HUES6 (cell line): ENCODE data around the gene IL11.
"Not testable (repeated sequence)": the region's sequence is repeated elsewhere in the genome, so short reads cannot be mapped to it uniquely, and the experiment has no call there.

ENCODE experiments used
- H3K27ac ChIP-seq: 2 replicates; pipeline ENCODE4 v1.7.0; 2013; ENCODE audit warnings: low read depth, mild to moderate bottlenecking, low read length, inconsistent platforms
- H3K27me3 ChIP-seq: 2 replicates; pipeline ENCODE4 v1.6.1; 2013; ENCODE audit warnings: low read length; ENCODE audit not compliant: control insufficient read depth, insufficient read depth
- H3K36me3 ChIP-seq: 2 replicates; pipeline ENCODE4 v1.6.1; 2013; ENCODE audit warnings: low read length; ENCODE audit not compliant: control insufficient read depth, insufficient read depth
- H3K4me1 ChIP-seq: 2 replicates; pipeline ENCODE4 v1.6.1; 2013; ENCODE audit warnings: low read length; ENCODE audit not compliant: control insufficient read depth, insufficient read depth
- H3K4me3 ChIP-seq: 2 replicates; pipeline ENCODE4 v1.5.1; 2013; ENCODE audit warnings: low read depth, low read length
- H3K9ac ChIP-seq: one replicate; pipeline ENCODE4 v1.6.1; 2013; ENCODE audit warnings: mild to moderate bottlenecking, low read length
- H3K9me3 ChIP-seq: 2 replicates; pipeline ENCODE4 v1.6.1; 2013; ENCODE audit warnings: low read depth, low read length; ENCODE audit not compliant: control insufficient read depth, insufficient read depth

IL11 gene

GRCh38 chr19:55370305-55370988 is at the start of gene IL11:
Gene IL11 (minus strand): TSS chr19:55370463. CDS start chr19:55370310, 153 bp downstream.
- H3K36me3 ChIP-seq: no peaks in the 10 kb centered on the region
- H3K4me3 ChIP-seq: peak within 1 kb of the TSS; percentile 71
- H3K9me3 ChIP-seq: no peaks in the 10 kb centered on the region
- peak within 1 kb of the TSS; percentile 38 for H3K9ac ChIP-seq
- H3K27me3 ChIP-seq: peaks cover 47% of the 10 kb centered on the region
- H3K27ac ChIP-seq: no peak within 1 kb of the TSS
- H3K4me1 ChIP-seq: peaks cover 38% of the 10 kb centered on the region

- Histone ChIP-seq H3K36me3 (no peaks in the 10 kb centered on the region), H3K9me3 (peaks cover 3% of the 10 kb centered on the region; the same call in 1 of the 2 replicates), H3K27me3 (peaks cover 15% of the 10 kb centered on the region), H3K27ac (no peak overlapping the region), H3K4me1 (0 out of 2 replicates have a peak, but pooled peaks cover 2% of the 10 kb centered on the region), H3K4me3 (no peak overlapping the region), H3K9ac (no peak overlapping the region)
Observed at GRCh38 chr19:55419624-55420236, 49.5 kb upstream of the IL11 start.

DNA sequence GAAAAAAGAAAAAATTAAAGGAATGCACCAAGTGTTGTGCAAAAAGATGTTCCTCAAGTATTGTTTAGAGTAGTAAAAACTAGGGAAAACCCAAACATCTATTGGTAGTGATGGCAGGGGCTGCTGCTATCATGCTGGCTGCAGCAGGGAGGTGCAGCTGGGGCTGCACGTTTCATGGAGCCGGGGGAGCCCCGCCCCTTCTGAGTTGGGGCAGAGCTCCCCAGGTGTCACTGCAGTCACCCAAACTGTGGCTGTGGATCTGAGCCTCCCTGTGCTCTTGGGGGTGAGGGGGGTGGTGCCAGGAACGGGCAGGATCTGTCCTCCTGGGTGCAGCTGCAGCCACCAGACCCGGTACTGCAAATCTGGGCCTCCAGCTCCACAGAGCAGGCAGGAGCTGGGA is 48.8 kb upstream of the IL11 start:
- Histone ChIP-seq H3K36me3 (no peaks in the 10 kb centered on the region), H3K9ac (no peak overlapping the region), H3K4me3 (no peak overlapping the region), H3K27me3 (peaks cover 13% of the 10 kb centered on the region), H3K9me3 (peaks cover 3% of the 10 kb centered on the region; the same call in 1 of the 2 replicates), H3K27ac (no peak overlapping the region), H3K4me1 (0 out of 2 replicates have a peak, but pooled peaks cover 2% of the 10 kb centered on the region)

DNA sequence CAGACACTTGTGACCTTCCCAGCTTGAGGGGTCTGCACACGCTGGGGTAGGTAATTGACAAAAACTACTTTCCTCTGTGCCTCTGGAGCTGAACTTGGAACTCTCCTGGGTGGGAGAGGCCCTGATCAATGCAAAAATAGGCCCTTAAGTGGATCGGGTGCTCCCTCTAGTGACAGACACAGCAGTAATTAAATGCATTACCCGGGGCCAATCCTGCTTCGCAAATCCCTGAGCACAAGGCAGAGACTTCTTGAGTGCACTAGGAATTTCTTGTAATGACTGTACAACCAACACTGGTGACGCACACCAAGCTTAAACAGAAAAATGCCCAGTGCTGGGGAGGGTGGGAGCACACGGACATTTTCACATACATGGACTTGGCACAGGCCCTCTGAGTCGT is 47.9 kb upstream of the IL11 start:
- Histone ChIP-seq H3K4me1 (0 out of 2 replicates have a peak, but pooled peaks cover 2% of the 10 kb centered on the region), H3K27me3 (peaks cover 10% of the 10 kb centered on the region), H3K36me3 (no peaks in the 10 kb centered on the region), H3K4me3 (no peak overlapping the region), H3K27ac (no peak overlapping the region), H3K9me3 (peaks cover 3% of the 10 kb centered on the region; the same call in 1 of the 2 replicates), H3K9ac (no peak overlapping the region)

GRCh38 chr19:55410168-55410567 is 39.9 kb upstream of the IL11 start:
- Histone ChIP-seq H3K27me3 (no peaks in the 10 kb centered on the region), H3K9ac (no peak overlapping the region), H3K36me3 (peaks cover 17% of the 10 kb centered on the region), H3K27ac (no peak overlapping the region), H3K9me3 (peaks cover 4% of the 10 kb centered on the region; the same call in 1 of the 2 replicates), H3K4me3 (no peak overlapping the region), H3K4me1 (peaks cover 22% of the 10 kb centered on the region)

DNA sequence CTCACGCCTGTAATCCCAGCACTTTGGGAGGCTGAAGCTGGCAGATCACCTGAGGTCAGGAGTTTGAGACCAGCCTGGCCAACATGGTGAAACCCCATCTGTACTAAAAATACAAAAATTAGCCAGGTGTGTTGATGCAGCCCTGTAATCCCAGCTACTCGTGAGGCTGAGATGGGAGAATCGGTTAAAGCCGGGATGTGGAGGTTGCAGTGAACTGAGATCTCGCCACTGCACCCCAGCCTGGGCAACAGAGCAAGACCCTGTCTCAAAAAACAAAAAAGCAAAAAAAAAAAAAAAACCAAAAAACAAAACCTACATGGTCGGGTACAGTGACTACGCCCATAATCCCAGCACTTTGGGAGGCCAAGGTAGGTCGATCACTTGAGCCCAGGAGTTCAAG is 38.9 kb upstream of the IL11 start:
- H3K36me3 ChIP-seq: peaks cover 23% of the 10 kb centered on the region
- not testable (repeated sequence) for H3K27ac ChIP-seq, H3K4me3 ChIP-seq, H3K27me3 ChIP-seq, H3K9me3 ChIP-seq, H3K9ac ChIP-seq
- peaks cover 22% of the 10 kb centered on the region for H3K4me1 ChIP-seq

GRCh38 chr19:55408533-55408872 is 38.2 kb upstream of the IL11 start:
- H3K4me3 ChIP-seq: peak overlapping the region; percentile 48
- peaks cover 4% of the 10 kb centered on the region; the same call in 1 of the 2 replicates for H3K9me3 ChIP-seq
- H3K27ac ChIP-seq: peak overlapping the region; percentile 84

GRCh38 chr19:55407800-55408532 is 37.7 kb upstream of the IL11 start:
- H3K27me3 ChIP-seq: no peaks in the 10 kb centered on the region
- peaks cover 22% of the 10 kb centered on the region for H3K4me1 ChIP-seq
- peak overlapping the region; percentile 79 for H3K4me3 ChIP-seq
- peak overlapping the region; percentile 100 for H3K27ac ChIP-seq
- peaks cover 34% of the 10 kb centered on the region for H3K36me3 ChIP-seq
- peak overlapping the region; percentile 87 for H3K9ac ChIP-seq
- peaks cover 4% of the 10 kb centered on the region; the same call in 1 of the 2 replicates for H3K9me3 ChIP-seq

More at GRCh38 chr19:55408533-55408872, 38.2 kb upstream of the IL11 start:
- peak overlapping the region; percentile 62 for H3K9ac ChIP-seq
- peaks cover 28% of the 10 kb centered on the region for H3K36me3 ChIP-seq
- H3K27me3 ChIP-seq: no peaks in the 10 kb centered on the region
- peaks cover 22% of the 10 kb centered on the region for H3K4me1 ChIP-seq

GRCh38 chr19:55407550-55407799 is 37.2 kb upstream of the IL11 start, which contains the start of gene UBE2S:
Gene UBE2S (minus strand): TSS chr19:55407788. CDS start chr19:55407589, 199 bp downstream.
- H3K9ac ChIP-seq: peak within 1 kb of the TSS; percentile 87
- peak within 1 kb of the TSS; percentile 100 for H3K27ac ChIP-seq
- not testable (repeated sequence) for H3K27me3 ChIP-seq, H3K9me3 ChIP-seq
- H3K4me3 ChIP-seq: peak within 1 kb of the TSS; percentile 79
- H3K36me3 ChIP-seq: peaks cover 39% of the 10 kb centered on the region
- H3K4me1 ChIP-seq: peaks cover 22% of the 10 kb centered on the region

DNA sequence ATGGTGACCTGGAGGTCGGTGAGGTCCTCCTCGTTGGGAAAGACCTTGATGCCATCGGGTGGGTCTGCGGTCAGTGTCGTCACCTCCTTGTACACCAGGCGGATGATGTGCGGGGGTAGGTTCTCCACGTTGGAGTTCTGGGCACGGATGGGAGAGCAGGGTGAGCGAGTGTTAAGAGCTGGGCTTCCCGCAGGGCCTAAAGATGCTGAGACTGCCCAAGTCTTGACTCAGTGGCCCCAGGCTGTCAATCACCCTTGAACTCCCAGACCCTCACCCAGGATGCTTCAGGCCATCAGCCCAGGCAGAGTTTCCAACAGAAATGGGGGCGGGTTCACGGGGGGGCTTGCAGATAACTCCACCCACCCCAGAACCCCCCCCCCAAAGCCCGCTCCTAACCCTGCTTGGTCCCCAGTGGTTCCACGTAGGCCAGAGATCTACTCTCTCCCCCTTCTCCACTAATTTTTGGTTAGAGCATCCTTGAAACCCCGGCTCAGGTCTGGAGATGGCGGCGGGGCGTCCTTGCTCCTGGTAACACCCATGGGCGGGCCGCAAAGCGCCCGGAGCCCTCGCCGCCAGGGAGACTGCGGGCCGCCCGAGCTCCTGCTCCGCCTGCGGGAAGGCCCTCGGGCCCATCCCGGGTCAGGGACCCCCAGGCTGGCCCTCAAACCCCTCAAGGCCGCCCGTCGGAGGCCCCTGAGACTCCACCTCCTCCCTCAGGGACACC is 36.7 kb upstream of the IL11 start:
- peaks cover 4% of the 10 kb centered on the region; the same call in 1 of the 2 replicates for H3K9me3 ChIP-seq
- H3K4me3 ChIP-seq: peak overlapping the region; percentile 79
- H3K36me3 ChIP-seq: peaks cover 44% of the 10 kb centered on the region
- peaks cover 22% of the 10 kb centered on the region for H3K4me1 ChIP-seq
- peak overlapping the region; percentile 100 for H3K27ac ChIP-seq
- no peaks in the 10 kb centered on the region for H3K27me3 ChIP-seq
- peak overlapping the region; percentile 87 for H3K9ac ChIP-seq
